ENCODE measurements around the gene PGAP3. TPM values are rescaled to one million over a fixed set of nuclear protein-coding genes. Genes with fewer than 3 reads are reported as not detected.
A peak's percentile ranks its signal among the peaks of the same experiment; 100 is the strongest.
"Not testable (repeated sequence)": the region's sequence is repeated elsewhere in the genome, so short reads cannot be mapped to it uniquely, and the experiment has no call there.

The PGAP3 gene
- total RNA-seq = 10 to 100 TPM; 14.6 to 16.5 (median 16.3) TPM

- peak within 1 kb of the TSS; percentile 98 for H3K4me3 Mint-ChIP-seq
- no peaks in the 10 kb centered on the region for H3K9me3 Mint-ChIP-seq
- ATAC-seq (peak; percentile 95 to 96), DNase-seq (peak; percentile 81)
- H3K27me3 Mint-ChIP-seq (ENCODE audit: low read depth) = no peaks in the 10 kb centered on the region
- H3K36me3 Mint-ChIP-seq (ENCODE audit: insufficient read depth) = peaks cover 15% of the 10 kb centered on the region
- H3K4me1 Mint-ChIP-seq (ENCODE audit: low read depth) = peaks cover 25% of the 10 kb centered on the region
Measured at GRCh38 chr17:39687546-39688474, at the start of gene PGAP3. Gene PGAP3 (minus strand): TSS chr17:39688057. CDS start chr17:39688014, 43 bp downstream.

GRCh38 chr17:39737206-39737759, 49.4 kb upstream of the PGAP3 start:
- no peaks in the 10 kb centered on the region for H3K9me3 Mint-ChIP-seq
- H3K36me3 Mint-ChIP-seq (ENCODE audit: insufficient read depth) = no peaks in the 10 kb centered on the region
- no peak overlapping the region for H3K4me3 Mint-ChIP-seq
- H3K27me3 Mint-ChIP-seq (ENCODE audit: low read depth) = peaks cover 27% of the 10 kb centered on the region
- no peak for ATAC-seq
- no peak for DNase-seq
- peaks cover 15% of the 10 kb centered on the region for H3K4me1 Mint-ChIP-seq (ENCODE audit: low read depth)

GRCh38 chr17:39736319-39737165, 48.7 kb upstream of the PGAP3 start:
- H3K9me3 Mint-ChIP-seq = no peaks in the 10 kb centered on the region
- peaks cover 27% of the 10 kb centered on the region for H3K27me3 Mint-ChIP-seq (ENCODE audit: low read depth)
- ATAC-seq (no peak), DNase-seq (no peak)
- no peaks in the 10 kb centered on the region for H3K36me3 Mint-ChIP-seq (ENCODE audit: insufficient read depth)
- peak overlapping the region; percentile 26 for H3K4me3 Mint-ChIP-seq
- peaks cover 15% of the 10 kb centered on the region for H3K4me1 Mint-ChIP-seq (ENCODE audit: low read depth)

GRCh38 chr17:39735882-39736281, 48.0 kb upstream of the PGAP3 start:
- H3K4me1 Mint-ChIP-seq (ENCODE audit: low read depth) = peaks cover 15% of the 10 kb centered on the region
- H3K36me3 Mint-ChIP-seq (ENCODE audit: insufficient read depth) = no peaks in the 10 kb centered on the region
- no peak overlapping the region for H3K4me3 Mint-ChIP-seq
- no peaks in the 10 kb centered on the region for H3K9me3 Mint-ChIP-seq
- H3K27me3 Mint-ChIP-seq (ENCODE audit: low read depth) = peaks cover 25% of the 10 kb centered on the region
- no peak for DNase-seq
- no peak for ATAC-seq

- peaks cover 8% of the 10 kb centered on the region for H3K36me3 Mint-ChIP-seq (ENCODE audit: insufficient read depth)
- H3K9me3 Mint-ChIP-seq = no peaks in the 10 kb centered on the region
- DNase-seq (no peak), ATAC-seq (no peak)
- peaks cover 7% of the 10 kb centered on the region for H3K27me3 Mint-ChIP-seq (ENCODE audit: low read depth)
- H3K4me3 Mint-ChIP-seq = peak overlapping the region; percentile 37
- peaks cover 18% of the 10 kb centered on the region for H3K4me1 Mint-ChIP-seq (ENCODE audit: low read depth)
Measured at GRCh38 chr17:39732586-39732985, 44.7 kb upstream of the PGAP3 start.

GRCh38 chr17:39730095-39730921, 42.5 kb upstream of the PGAP3 start, which contains the start of gene MIEN1:
Gene MIEN1 (minus strand): TSS chr17:39730532. CDS start chr17:39730495, 37 bp downstream.
- peak within 1 kb of the TSS; percentile 90 for H3K4me3 Mint-ChIP-seq
- DNase-seq = peak; percentile 94
- no peaks in the 10 kb centered on the region for H3K27me3 Mint-ChIP-seq (ENCODE audit: low read depth)
- H3K36me3 Mint-ChIP-seq (ENCODE audit: insufficient read depth) = peaks cover 11% of the 10 kb centered on the region
- peak; percentile 93 to 96 for ATAC-seq
- peaks cover 18% of the 10 kb centered on the region for H3K4me1 Mint-ChIP-seq (ENCODE audit: low read depth)
- no peaks in the 10 kb centered on the region for H3K9me3 Mint-ChIP-seq

GRCh38 chr17:39729280-39729851, 41.5 kb upstream of the PGAP3 start:
- H3K9me3 Mint-ChIP-seq = no peaks in the 10 kb centered on the region
- no peaks in the 10 kb centered on the region for H3K27me3 Mint-ChIP-seq (ENCODE audit: low read depth)
- no peak for DNase-seq
- peaks cover 11% of the 10 kb centered on the region for H3K36me3 Mint-ChIP-seq (ENCODE audit: insufficient read depth)
- peak overlapping the region; percentile 90 for H3K4me3 Mint-ChIP-seq
- ATAC-seq = no peak
- peaks cover 18% of the 10 kb centered on the region for H3K4me1 Mint-ChIP-seq (ENCODE audit: low read depth)

- H3K4me3 Mint-ChIP-seq = no peak overlapping the region
- peaks cover 18% of the 10 kb centered on the region for H3K4me1 Mint-ChIP-seq (ENCODE audit: low read depth)
- no peak for DNase-seq
- H3K9me3 Mint-ChIP-seq = no peaks in the 10 kb centered on the region
- no peak for ATAC-seq
- H3K36me3 Mint-ChIP-seq (ENCODE audit: insufficient read depth) = peaks cover 11% of the 10 kb centered on the region
- H3K27me3 Mint-ChIP-seq (ENCODE audit: low read depth) = no peaks in the 10 kb centered on the region
Measured at GRCh38 chr17:39727556-39727955, 39.7 kb upstream of the PGAP3 start.

- ATAC-seq (no peak), DNase-seq (no peak)
- Mint-ChIP-seq H3K36me3 (ENCODE audit: insufficient read depth) (peaks cover 11% of the 10 kb centered on the region), H3K4me1 (ENCODE audit: low read depth) (peaks cover 16% of the 10 kb centered on the region), H3K27me3 (ENCODE audit: low read depth) (no peaks in the 10 kb centered on the region), H3K4me3 (no peak overlapping the region), H3K9me3 (no peaks in the 10 kb centered on the region)
Measured at GRCh38 chr17:39726617-39727016, 38.8 kb upstream of the PGAP3 start.

GRCh38 chr17:39725923-39726322, 38.1 kb upstream of the PGAP3 start:
- not testable (repeated sequence) for H3K9me3 Mint-ChIP-seq; H3K27me3 Mint-ChIP-seq (ENCODE audit: low read depth); H3K4me3 Mint-ChIP-seq; ATAC-seq; DNase-seq
- Mint-ChIP-seq H3K36me3 (ENCODE audit: insufficient read depth) (peaks cover 11% of the 10 kb centered on the region), H3K4me1 (ENCODE audit: low read depth) (peaks cover 16% of the 10 kb centered on the region)

GRCh38 chr17:39724731-39725130, 36.9 kb upstream of the PGAP3 start:
- DNase-seq = no peak
- Mint-ChIP-seq H3K4me3 (no peak overlapping the region), H3K9me3 (no peaks in the 10 kb centered on the region), H3K4me1 (ENCODE audit: low read depth) (peaks cover 13% of the 10 kb centered on the region), H3K36me3 (ENCODE audit: insufficient read depth) (peaks cover 11% of the 10 kb centered on the region), H3K27me3 (ENCODE audit: low read depth) (no peaks in the 10 kb centered on the region)
- no peak for ATAC-seq

- DNase-seq (no peak), ATAC-seq (peak; percentile 42 to 56)
- H3K4me1 Mint-ChIP-seq (ENCODE audit: low read depth) = no peaks in the 10 kb centered on the region
- H3K36me3 Mint-ChIP-seq (ENCODE audit: insufficient read depth) = peaks cover 3% of the 10 kb centered on the region
- no peaks in the 10 kb centered on the region for H3K27me3 Mint-ChIP-seq (ENCODE audit: low read depth)
- H3K9me3 Mint-ChIP-seq = no peaks in the 10 kb centered on the region
- no peak overlapping the region for H3K4me3 Mint-ChIP-seq
Measured at GRCh38 chr17:39722965-39723848, 35.4 kb upstream of the PGAP3 start.
